ENCODE measurements around the gene KCTD1.

Gene KCTD1

DNA sequence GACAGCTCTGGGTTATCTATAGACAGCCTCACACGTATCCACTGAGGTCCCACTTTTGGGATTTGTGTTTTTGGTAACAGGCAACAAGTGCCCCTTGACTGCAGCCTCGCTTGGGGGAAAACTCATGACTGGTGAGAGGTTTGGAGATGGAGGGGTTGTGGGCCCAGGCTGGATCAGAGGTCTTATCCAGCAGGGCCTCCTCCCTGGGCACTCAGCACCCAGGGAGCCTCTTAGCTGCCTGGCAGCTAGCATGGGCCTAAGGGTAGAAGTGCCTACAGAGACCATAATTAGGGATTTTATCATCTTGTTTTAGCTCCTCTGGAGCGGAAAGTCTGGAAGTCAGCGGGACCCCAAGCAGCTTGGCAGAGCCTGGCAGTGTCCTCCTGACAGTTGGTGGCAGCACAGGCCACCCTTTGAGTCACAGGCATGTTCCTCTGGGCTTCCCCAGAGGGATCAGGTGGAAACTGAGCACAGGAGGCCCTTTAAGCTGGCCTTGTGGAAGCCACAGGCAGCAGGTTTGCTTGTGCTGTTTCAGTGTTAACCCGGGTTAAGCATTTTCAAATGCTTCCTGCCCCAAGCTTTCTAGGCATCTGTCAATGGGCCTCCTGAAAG lies 143.1 kb downstream of the KCTD1 start:
- no peaks in the 10 kb centered on the region for H3K4me1 ChIP-seq (ENCODE audit: control insufficient read depth, insufficient read depth, low read length)
- no peaks in the 10 kb centered on the region for H3K9me3 ChIP-seq (ENCODE audit: control insufficient read depth, low read length)
- no peaks in the 10 kb centered on the region for H3K27me3 ChIP-seq (ENCODE audit: control insufficient read depth, insufficient read depth, low read length)
- no peak overlapping the region for H3K9ac ChIP-seq (ENCODE audit: low read length)
- H3K36me3 ChIP-seq (ENCODE audit: control insufficient read depth, insufficient read depth, low read length), result no peaks in the 10 kb centered on the region
- no peak overlapping the region for H3K4me3 ChIP-seq (ENCODE audit: low read length)

All from mucosa of stomach (tissue), 1 donor.